ENCODE measurements around the gene PIM1.

- TF ChIP-seq CTCF (IDR thresholded peaks at IDR 0.05) (no peak), POLR2A (IDR thresholded peaks at IDR 0.05) (no peak)
These were observed 33.9 kb upstream of the PIM1 start for GRCh38 chr6:37135835-37136694.
